GM12878 (cell line): Measurements from ENCODE around the gene CCR5. TPM values are rescaled to one million over a fixed set of nuclear protein-coding genes. Genes with fewer than 3 reads are reported as not detected.

Source experiments
- ATAC-seq: fragments of 200-7000 bp; cut with Tn5 transposase; 3 replicates; pipeline ENCODE4 v1.9.1; 2020; ENCODE audit warnings: mild to moderate bottlenecking, moderate library complexity
- BruUV-seq: library from RNA; stranded (reverse); fragments of 400-500 nt; replicated peaks from 2 replicates; lab custom pipeline; 2021; lab: Mats Ljungman, UMichigan
- CTCF ChIA-PET: fragments of 300-600 bp; sonication (Branson Sonifier 250); formaldehyde crosslinking; extraction: SDS; loops from one replicate; lab custom pipeline; 2021; ENCODE audit warnings: inconsistent platforms; lab: Yijun Ruan, JAX
- POLR2A ChIA-PET: fragments of 350-600 bp; formaldehyde crosslinking; extraction: SDS; loops from one replicate; lab custom pipeline; 2021; ENCODE audit warnings: inconsistent platforms; lab: Charles Lee
- RAD21 ChIA-PET: fragments of 300-600 bp; sonication (Branson Sonifier 250); formaldehyde crosslinking; loops from one replicate; lab custom pipeline; 2023; ENCODE audit warnings: antibody characterized with exemption; ENCODE audit not compliant: unreplicated experiment; lab: Charles Lee
- SMC1A ChIA-PET: fragments of 300-600 bp; sonication (Branson Sonifier 250); formaldehyde crosslinking; loops from one replicate; lab custom pipeline; 2023; ENCODE audit not compliant: unreplicated experiment, uncharacterized antibody; lab: Charles Lee
- DNase-seq: peaks from one replicate; pipeline ENCODE4 v3.0.0-alpha.2; 2011; ENCODE audit warnings: low read depth, low spot score
- FAIRE-seq: peaks from 3 replicates; lab custom pipeline; 2011; peaks lifted over from hg19 to GRCh38; lab: Jason Lieb, UNC
- H2AFZ ChIP-seq: 2 replicates; pipeline ENCODE4 v1.6.0; 2011; ENCODE audit warnings: low read depth, low read length, control low read depth; ENCODE audit not compliant: control insufficient read depth
- H3K27ac ChIP-seq: 2 replicates; pipeline ENCODE4 v1.5.1; 2011; ENCODE audit warnings: control low read depth; ENCODE audit not compliant: control insufficient read depth, insufficient read depth
- H3K27me3 ChIP-seq, 2 experiments: replicated peaks in 1 of 2; 2 replicates each; pipeline versions ENCODE4 v1.6.0 to v1.6.1; 2011; ENCODE audit warnings: low read length in 1 of 2; ENCODE audit not compliant: control insufficient read depth in 2 of 2, insufficient read depth in 2 of 2
- H3K36me3 ChIP-seq, 2 experiments: 2 replicates each; pipeline ENCODE4 v1.5.1; 2011; ENCODE audit warnings: low read length in 1 of 2; ENCODE audit not compliant: control insufficient read depth in 2 of 2, insufficient read depth in 2 of 2
- H3K4me1 ChIP-seq: 2 replicates; pipeline ENCODE4 v1.6.1; 2011; ENCODE audit warnings: mild to moderate bottlenecking, low read length, moderate library complexity, mixed read lengths; ENCODE audit not compliant: control insufficient read depth, insufficient read depth
- H3K4me2 ChIP-seq: 2 replicates; pipeline ENCODE4 v1.6.0; 2011; ENCODE audit warnings: control low read depth; ENCODE audit not compliant: control insufficient read depth, insufficient read depth
- H3K4me3 ChIP-seq: fragments of 200-600 bp; sonication (generic); 2 replicates; pipeline ENCODE4 v1.5.1; 2016
- H3K79me2 ChIP-seq: 2 replicates; pipeline ENCODE4 v1.6.0; 2011; ENCODE audit warnings: low read length; ENCODE audit not compliant: control insufficient read depth, insufficient read depth
- H3K9ac ChIP-seq: 2 replicates; pipeline ENCODE4 v1.8.0; 2011; ENCODE audit warnings: low read length, control low read depth, mixed read lengths; ENCODE audit not compliant: control insufficient read depth, insufficient read depth
- H3K9me3 ChIP-seq: replicated peaks from 3 replicates; pipeline ENCODE4 v1.5.1; 2011; ENCODE audit warnings: mild to moderate bottlenecking, low read length; ENCODE audit not compliant: control insufficient read depth, insufficient read depth
- H4K20me1 ChIP-seq: 2 replicates; pipeline ENCODE4 v1.6.0; 2011; ENCODE audit not compliant: control insufficient read depth, insufficient read depth
- BACH1 ChIP-seq: fragments of 450-650 bp; IDR thresholded peaks from 2 replicates; pipeline ENCODE4 v1.6.1; 2017; ENCODE audit warnings: mild to moderate bottlenecking, borderline replicate concordance
- BHLHE40 ChIP-seq, 2 experiments: fragments of 450-650 bp in 1 of 2; IDR thresholded peaks; 2 replicates each; pipeline ENCODE4 v1.6.1; 2011 to 2017; ENCODE audit warnings: low read depth in 2 of 2, borderline replicate concordance in 1 of 2, improper control_type of control experiment in 1 of 2, low read length in 1 of 2, mild to moderate bottlenecking in 1 of 2
- IKZF1 ChIP-seq: fragments of 450-650 bp; conservative IDR thresholded peaks from 2 replicates; pipeline ENCODE4 v1.6.1; 2017; ENCODE audit warnings: antibody characterized with exemption, mild to moderate bottlenecking
- NR2C2 ChIP-seq: IDR thresholded peaks from 2 replicates; pipeline ENCODE4 v1.6.1; 2011; ENCODE audit warnings: borderline replicate concordance, low read depth; ENCODE audit not compliant: control insufficient read depth, insufficient read length
- PML ChIP-seq: IDR thresholded peaks from 2 replicates; pipeline ENCODE4 v1.6.1; 2012; ENCODE audit warnings: low read length, inconsistent platforms
- RAD51 ChIP-seq: fragments of 450-650 bp; IDR thresholded peaks from 2 replicates; pipeline ENCODE4 v1.6.1; 2016; ENCODE audit warnings: moderate library complexity, mild to moderate bottlenecking, inconsistent platforms
- RCOR1 ChIP-seq: conservative IDR thresholded peaks from 2 replicates; pipeline ENCODE4 v1.6.1; 2012; ENCODE audit warnings: low read depth, low read length, improper control_type of control experiment
- RUNX3 ChIP-seq: IDR thresholded peaks from 2 replicates; pipeline ENCODE4 v1.6.1; 2012; ENCODE audit warnings: low read length, inconsistent platforms
- WGBS: methylation state at CpG from one replicate; pipeline ENCODE4 v1.1.6; 2016; ENCODE audit warnings: low lambda C conversion rate; ENCODE audit not compliant: insufficient replicate concordance, insufficient coverage; ENCODE audit errors: missing lambda C conversion rate; 5-methylcytosine and 5-hydroxymethylcytosine counted together
- in situ Hi-C: fragments of 300-500 bp; cut with MboI; formaldehyde crosslinking; loops from 9 replicates; pipeline ENCODE4 v1.14.3; 2018; ENCODE audit warnings: mixed read lengths
- intact Hi-C: fragments of 100-400 bp; cut with micrococcal nuclease; formaldehyde crosslinking; loops from one replicate; pipeline ENCODE4 v1.14.2; 2022; ENCODE audit not compliant: unreplicated experiment
- polyA plus RNA-seq, 11 experiments: library from polyadenylated mRNA; depleted of rRNA in 4 of 11; unstranded in 6 of 11; stranded (reverse) in 5 of 11; fragments of >200 nt; fragmentation: Nextera tagmentation in 4 of 11; fragmentation: Illumina TruSeq in 1 of 11; extraction: Ambion mirVana in 4 of 11; extraction: Trizol in 1 of 11; gene quantifications; 1 replicate in 1 of 11; 2 replicates in 10 of 11; pipeline versions ENCODE4 v1.2.1 to v1.2.3, GENCODE V29; 2011 to 2016; ENCODE audit warnings: inconsistent platforms in 2 of 11, missing spikeins in 2 of 11, low read depth in 1 of 11
- total RNA-seq, 4 experiments: library from RNA; depleted of rRNA in 3 of 4; stranded (reverse); fragments of >200 nt in 3 of 4; fragmentation: Illumina TruSeq in 1 of 4; extraction: Trizol in 1 of 4; gene quantifications; 2 replicates each; pipeline versions ENCODE4 v1.2.1 to v1.2.3, GENCODE V29; 2013 to 2021
- TF ChIP-seq, protein P1 (sequence below): fragments of 450-650 bp; IDR thresholded peaks from 2 replicates; pipeline ENCODE4 v1.6.1; 2016; ENCODE audit warnings: mild to moderate bottlenecking
- TF ChIP-seq, protein P2 (sequence below): IDR thresholded peaks from 2 replicates; pipeline ENCODE4 v1.6.1; 2011; ENCODE audit warnings: borderline replicate concordance, low read depth, mild to moderate bottlenecking, moderate library complexity, mixed read lengths, low read length; ENCODE audit not compliant: insufficient read depth; ENCODE audit errors: extremely low read length
- TF ChIP-seq, protein P3 (sequence below): fragments of 450-650 bp; conservative IDR thresholded peaks from 2 replicates; pipeline ENCODE4 v1.6.1; 2017; ENCODE audit warnings: mild to moderate bottlenecking, moderate library complexity
- TF ChIP-seq, protein P4 (sequence below): fragments of 450-650 bp; IDR thresholded peaks from 2 replicates; pipeline ENCODE4 v1.6.1; 2017; ENCODE audit warnings: antibody characterized with exemption, mild to moderate bottlenecking, moderate library complexity
- TF ChIP-seq, protein P5 (sequence below): fragments of 450-650 bp; IDR thresholded peaks from 2 replicates; pipeline ENCODE4 v1.6.1; 2017; ENCODE audit warnings: low read depth, mild to moderate bottlenecking, moderate library complexity

Gene CCR5
- total and polyA plus RNA-seq, 10 of the 15 experiments (the other 5 are each of a cell fraction or from before 2014, with no cell fraction given), result 0.17 to 1.6 (median 0.82) TPM; not detected in 1

DNA sequence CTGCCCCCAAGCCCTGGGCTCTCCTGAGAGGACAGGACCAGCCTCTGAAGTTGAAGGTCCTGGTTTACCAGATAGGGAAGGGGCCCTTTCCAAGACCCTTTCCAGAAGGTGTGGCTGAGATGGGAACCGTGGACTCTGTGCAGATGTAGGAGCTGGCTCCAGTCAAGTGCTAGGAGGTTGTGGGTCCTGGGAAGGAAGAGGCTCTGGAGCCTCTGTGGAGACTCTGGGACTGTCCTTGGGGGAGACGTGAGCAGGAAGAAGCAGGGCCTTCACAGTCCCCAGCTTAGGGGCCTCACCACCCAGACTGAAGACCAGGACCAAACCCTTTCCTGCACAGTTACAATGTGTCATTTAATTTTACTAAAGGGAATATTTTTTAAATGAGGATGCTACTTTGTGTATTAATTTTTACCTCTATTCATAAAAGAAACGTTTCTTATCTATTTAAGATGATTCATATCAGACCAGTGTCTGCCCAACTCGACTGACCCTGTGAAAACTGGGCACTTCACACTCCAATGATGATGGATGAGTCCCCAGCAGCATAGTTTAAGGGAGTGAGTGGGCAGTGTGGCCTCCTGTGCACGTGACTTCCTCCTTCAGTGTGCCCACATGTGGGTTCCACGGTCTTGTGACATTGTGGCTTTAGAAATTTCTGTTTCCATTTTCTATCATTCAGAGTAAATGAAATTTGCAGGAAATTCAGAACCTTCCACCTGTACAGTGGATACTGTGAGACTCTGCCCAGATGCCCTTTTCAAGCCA lies 25.2 kb downstream of the CCR5 start:
- no TSS peak for BruUV-seq
- RAD21 ChIA-PET, result no interaction called here
- H3K4me3 ChIP-seq, result no peak overlapping the region
- no peak overlapping the region for H3K9ac ChIP-seq
- peak; percentile 83 for ATAC-seq
- peaks cover 20% of the 10 kb centered on the region for H3K4me1 ChIP-seq
- peak; percentile 46 for DNase-seq
- POLR2A ChIA-PET, result no interaction called here
- 14% methylated on average over 6 of the region's 6 CpGs for WGBS
- no peaks in the 10 kb centered on the region for H3K36me3 ChIP-seq
- intact Hi-C loops (no loop called here), in situ Hi-C loops (no loop called here)
- H3K27ac ChIP-seq, result no peak overlapping the region
- no peaks in the 10 kb centered on the region for H3K79me2 ChIP-seq
- CTCF ChIA-PET, result no interaction called here
- H3K27me3 ChIP-seq, result no peaks in the 10 kb centered on the region; a peak in 1 of 4 replicates
- H4K20me1 ChIP-seq, result no peaks in the 10 kb centered on the region
- no peak overlapping the region; the same call in 1 of the 2 replicates for H2AFZ ChIP-seq
- H3K9me3 ChIP-seq, result no peaks in the 10 kb centered on the region; the same call in 1 of the 3 replicates
- FAIRE-seq, result peak; percentile 72
- SMC1A ChIA-PET, result interaction anchor here (1.1 kb wide), 1 partner anchor 27 kb away, joined by 3 read pairs; no protein-coding TSS in a partner anchor
- peak overlapping the region; percentile 48; the same call in 1 of the 2 replicates for H3K4me2 ChIP-seq
- TF ChIP-seq NR2C2 (no peak), IKZF1 (peak; percentile 49), PML (no peak), RCOR1 (no peak), RUNX3 (peak; percentile 63), BHLHE40 (IDR thresholded peaks at IDR 0.05; ENCODE audit: borderline replicate concordance in 1 of 2, low read depth in 2 of 2, low read length in 1 of 2) (peak; percentile 89 to 96), BACH1 (no peak), RAD51 (peak; percentile 90)
- TF ChIP-seq, protein P1, sequence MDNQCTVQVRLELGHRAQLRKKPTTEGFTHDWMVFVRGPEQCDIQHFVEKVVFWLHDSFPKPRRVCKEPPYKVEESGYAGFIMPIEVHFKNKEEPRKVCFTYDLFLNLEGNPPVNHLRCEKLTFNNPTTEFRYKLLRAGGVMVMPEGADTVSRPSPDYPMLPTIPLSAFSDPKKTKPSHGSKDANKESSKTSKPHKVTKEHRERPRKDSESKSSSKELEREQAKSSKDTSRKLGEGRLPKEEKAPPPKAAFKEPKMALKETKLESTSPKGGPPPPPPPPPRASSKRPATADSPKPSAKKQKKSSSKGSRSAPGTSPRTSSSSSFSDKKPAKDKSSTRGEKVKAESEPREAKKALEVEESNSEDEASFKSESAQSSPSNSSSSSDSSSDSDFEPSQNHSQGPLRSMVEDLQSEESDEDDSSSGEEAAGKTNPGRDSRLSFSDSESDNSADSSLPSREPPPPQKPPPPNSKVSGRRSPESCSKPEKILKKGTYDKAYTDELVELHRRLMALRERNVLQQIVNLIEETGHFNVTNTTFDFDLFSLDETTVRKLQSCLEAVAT, result 0 out of 2 replicates have a peak, but pooled peaks have one; percentile 37
- TF ChIP-seq, protein P2, sequence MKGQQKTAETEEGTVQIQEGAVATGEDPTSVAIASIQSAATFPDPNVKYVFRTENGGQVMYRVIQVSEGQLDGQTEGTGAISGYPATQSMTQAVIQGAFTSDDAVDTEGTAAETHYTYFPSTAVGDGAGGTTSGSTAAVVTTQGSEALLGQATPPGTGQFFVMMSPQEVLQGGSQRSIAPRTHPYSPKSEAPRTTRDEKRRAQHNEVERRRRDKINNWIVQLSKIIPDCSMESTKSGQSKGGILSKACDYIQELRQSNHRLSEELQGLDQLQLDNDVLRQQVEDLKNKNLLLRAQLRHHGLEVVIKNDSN, result peak; percentile 72
- TF ChIP-seq, protein P3, sequence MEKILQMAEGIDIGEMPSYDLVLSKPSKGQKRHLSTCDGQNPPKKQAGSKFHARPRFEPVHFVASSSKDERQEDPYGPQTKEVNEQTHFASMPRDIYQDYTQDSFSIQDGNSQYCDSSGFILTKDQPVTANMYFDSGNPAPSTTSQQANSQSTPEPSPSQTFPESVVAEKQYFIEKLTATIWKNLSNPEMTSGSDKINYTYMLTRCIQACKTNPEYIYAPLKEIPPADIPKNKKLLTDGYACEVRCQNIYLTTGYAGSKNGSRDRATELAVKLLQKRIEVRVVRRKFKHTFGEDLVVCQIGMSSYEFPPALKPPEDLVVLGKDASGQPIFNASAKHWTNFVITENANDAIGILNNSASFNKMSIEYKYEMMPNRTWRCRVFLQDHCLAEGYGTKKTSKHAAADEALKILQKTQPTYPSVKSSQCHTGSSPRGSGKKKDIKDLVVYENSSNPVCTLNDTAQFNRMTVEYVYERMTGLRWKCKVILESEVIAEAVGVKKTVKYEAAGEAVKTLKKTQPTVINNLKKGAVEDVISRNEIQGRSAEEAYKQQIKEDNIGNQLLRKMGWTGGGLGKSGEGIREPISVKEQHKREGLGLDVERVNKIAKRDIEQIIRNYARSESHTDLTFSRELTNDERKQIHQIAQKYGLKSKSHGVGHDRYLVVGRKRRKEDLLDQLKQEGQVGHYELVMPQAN, result no peak
- TF ChIP-seq, protein P4, sequence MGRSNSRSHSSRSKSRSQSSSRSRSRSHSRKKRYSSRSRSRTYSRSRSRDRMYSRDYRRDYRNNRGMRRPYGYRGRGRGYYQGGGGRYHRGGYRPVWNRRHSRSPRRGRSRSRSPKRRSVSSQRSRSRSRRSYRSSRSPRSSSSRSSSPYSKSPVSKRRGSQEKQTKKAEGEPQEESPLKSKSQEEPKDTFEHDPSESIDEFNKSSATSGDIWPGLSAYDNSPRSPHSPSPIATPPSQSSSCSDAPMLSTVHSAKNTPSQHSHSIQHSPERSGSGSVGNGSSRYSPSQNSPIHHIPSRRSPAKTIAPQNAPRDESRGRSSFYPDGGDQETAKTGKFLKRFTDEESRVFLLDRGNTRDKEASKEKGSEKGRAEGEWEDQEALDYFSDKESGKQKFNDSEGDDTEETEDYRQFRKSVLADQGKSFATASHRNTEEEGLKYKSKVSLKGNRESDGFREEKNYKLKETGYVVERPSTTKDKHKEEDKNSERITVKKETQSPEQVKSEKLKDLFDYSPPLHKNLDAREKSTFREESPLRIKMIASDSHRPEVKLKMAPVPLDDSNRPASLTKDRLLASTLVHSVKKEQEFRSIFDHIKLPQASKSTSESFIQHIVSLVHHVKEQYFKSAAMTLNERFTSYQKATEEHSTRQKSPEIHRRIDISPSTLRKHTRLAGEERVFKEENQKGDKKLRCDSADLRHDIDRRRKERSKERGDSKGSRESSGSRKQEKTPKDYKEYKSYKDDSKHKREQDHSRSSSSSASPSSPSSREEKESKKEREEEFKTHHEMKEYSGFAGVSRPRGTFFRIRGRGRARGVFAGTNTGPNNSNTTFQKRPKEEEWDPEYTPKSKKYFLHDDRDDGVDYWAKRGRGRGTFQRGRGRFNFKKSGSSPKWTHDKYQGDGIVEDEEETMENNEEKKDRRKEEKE, result no peak
- TF ChIP-seq, protein P5, sequence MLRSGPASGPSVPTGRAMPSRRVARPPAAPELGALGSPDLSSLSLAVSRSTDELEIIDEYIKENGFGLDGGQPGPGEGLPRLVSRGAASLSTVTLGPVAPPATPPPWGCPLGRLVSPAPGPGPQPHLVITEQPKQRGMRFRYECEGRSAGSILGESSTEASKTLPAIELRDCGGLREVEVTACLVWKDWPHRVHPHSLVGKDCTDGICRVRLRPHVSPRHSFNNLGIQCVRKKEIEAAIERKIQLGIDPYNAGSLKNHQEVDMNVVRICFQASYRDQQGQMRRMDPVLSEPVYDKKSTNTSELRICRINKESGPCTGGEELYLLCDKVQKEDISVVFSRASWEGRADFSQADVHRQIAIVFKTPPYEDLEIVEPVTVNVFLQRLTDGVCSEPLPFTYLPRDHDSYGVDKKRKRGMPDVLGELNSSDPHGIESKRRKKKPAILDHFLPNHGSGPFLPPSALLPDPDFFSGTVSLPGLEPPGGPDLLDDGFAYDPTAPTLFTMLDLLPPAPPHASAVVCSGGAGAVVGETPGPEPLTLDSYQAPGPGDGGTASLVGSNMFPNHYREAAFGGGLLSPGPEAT, result no peak
